Measurements from ENCODE around the gene GNB5.
A peak's percentile ranks its signal among the peaks of the same experiment; 100 is the strongest.
"Not testable (repeated sequence)": the region's sequence is repeated elsewhere in the genome, so short reads cannot be mapped to it uniquely, and the experiment has no call there.

GNB5 gene

DNA sequence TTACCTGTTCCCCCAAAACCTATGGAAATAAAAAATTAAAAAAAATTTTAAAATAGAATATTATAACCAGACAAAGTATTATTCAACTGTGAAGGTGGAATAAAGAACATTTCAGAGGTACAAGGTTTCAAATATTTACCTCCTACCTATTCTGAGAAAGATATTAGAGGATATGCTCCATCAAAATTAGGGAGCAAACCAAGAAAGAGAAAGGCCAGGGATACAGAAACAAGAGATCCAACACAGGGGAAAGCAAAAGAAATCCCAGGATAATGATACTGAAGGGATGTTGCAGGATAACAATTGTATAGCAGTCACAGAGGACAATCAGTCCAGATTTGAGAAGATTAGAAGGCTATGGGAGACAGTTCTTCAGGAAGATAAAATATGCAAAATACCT is 101.0 kb downstream of the GNB5 start:
- no peak for DNase-seq

- DNase-seq: no peak
Observed at GRCh38 chr15:52086011-52086786, 105.0 kb downstream of the GNB5 start.

DNA sequence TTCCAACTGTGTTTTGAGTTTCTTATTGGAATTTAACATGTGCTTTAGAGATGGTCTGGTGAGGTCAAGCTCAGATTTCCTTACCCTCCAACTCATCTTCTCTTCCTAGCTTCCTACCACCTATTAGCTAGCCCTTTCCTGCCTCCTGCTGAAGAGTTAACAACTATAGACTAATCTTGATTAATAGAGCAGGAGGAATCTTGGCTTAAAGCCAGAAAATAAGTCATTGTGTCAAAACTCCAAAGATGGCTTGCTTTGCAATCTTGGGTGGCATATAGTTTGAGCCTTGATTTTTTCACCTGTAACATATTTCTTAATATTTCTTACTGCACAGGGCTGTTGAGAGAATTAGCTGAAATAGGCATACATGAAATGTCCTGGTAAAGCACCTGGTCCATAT is 105.9 kb downstream of the GNB5 start:
- no peak for DNase-seq

GRCh38 chr15:52083603-52084002 is 107.6 kb downstream of the GNB5 start:
- DNase-seq: no peak

- DNase-seq: not testable (repeated sequence)
Observed at GRCh38 chr15:52083037-52083359, 108.2 kb downstream of the GNB5 start.

- DNase-seq: no peak
Observed at GRCh38 chr15:52082197-52083036, 108.8 kb downstream of the GNB5 start.

- no peak for DNase-seq
Observed at GRCh38 chr15:52080706-52081392, 110.3 kb downstream of the GNB5 start.

- DNase-seq: no peak
Observed at GRCh38 chr15:52080031-52080430, 111.2 kb downstream of the GNB5 start.

DNA sequence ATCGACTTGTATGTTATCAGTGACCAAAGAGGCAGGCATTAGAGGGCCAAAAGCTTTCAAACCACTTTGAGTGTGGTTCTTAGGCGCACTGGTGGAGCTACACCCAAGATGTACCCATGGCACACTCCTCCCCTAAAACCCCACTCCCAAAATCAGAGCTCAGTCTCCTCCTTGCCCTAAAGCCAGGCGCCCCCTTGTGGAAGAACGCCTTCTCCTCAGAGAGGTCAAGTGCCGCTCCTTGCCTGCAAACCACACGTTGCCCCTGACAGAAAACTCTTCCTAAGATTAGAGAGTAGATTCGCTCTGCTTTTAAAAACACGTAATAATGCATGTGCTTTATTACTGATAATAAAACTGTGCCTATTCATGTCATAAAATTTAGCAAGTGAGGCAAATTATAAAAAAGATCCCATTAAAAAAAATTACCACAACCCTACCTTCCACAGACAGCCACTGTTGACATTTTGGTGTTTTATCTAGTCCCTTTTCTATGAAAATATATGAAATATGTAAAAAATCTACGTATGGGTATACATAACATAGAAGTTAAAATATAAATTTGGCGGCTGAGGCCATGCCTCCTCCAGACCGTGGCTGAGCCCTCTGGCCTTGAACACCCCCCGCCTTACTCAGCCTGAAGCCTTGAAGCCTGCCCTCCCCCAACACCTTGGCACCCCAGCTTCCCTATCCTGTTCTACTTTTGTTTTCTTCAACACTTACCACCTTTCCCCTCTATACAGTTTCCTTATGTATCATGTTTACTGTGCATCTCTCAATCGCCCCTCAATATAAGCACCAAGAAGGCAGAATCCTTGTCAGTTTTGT is 112.1 kb downstream of the GNB5 start:
- peak; percentile 51 for DNase-seq

GRCh38 chr15:52078197-52078875 is 112.9 kb downstream of the GNB5 start:
- no peak for DNase-seq

DNA sequence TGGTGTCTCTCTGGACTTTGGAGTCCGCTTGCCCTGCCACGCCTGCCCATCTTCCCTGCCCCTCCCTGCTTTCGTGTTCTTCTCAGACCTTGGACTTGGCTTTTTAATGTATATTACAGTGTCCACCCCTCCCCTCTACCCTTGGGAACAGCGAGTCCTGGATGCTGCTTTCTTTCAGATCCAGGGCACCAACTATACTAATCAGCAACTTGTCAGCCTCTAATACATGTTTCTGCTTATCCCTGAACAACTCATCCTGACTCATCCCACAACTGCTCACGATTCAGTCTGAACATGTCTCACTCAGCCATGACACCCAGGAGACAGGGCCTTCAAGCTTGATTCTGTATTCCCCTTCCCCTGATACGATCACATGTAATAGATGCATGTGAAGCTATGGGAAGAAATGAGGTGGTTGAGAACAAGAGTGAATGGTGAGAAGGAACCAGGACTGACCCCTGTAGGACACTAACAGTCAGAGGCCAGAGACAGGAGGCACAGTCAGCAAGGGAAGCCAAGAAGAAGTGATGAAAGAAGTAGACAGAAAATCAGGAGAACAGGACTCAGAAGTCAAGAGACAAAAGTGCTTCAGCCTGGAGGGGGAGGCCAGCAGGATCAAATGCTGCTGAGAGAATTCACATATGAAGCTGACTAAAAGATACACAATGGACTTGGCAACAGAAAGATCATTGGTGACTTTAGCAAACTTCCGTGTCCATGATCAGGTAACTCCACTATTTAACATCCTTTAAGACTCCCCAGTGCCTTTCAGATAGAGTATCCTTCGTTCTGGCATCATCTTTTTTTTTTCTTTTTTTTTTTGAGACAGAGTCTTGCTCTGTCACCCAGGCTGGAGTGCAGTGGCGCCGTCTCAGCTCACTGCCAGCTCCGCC is 114.1 kb downstream of the GNB5 start:
- peak; percentile 85 for DNase-seq

DNA sequence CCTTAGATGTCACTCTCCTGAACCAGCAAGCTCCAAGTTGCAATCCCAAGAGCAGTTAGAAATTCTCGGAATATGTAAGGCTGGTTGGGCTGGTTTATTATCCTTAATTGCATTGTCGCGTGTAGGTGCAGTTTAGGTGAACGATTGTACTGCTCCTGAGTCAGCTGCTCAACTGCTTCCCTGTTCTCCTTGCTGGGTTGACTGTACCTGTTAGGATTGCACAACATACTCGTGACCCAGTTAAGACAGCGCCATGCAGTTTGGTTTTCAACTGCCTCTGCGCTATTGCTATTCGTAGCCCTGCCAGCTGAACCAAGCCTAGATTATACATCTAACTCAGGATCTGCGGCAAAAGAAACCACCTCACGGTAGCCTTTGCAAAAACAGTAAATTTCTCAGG is 119.6 kb downstream of the GNB5 start:
- no peak for DNase-seq

- no peak for DNase-seq
Observed at GRCh38 chr15:52069559-52069958, 121.6 kb downstream of the GNB5 start.

- DNase-seq: no peak
Observed at GRCh38 chr15:52068004-52068615, 123.1 kb downstream of the GNB5 start.

DNA sequence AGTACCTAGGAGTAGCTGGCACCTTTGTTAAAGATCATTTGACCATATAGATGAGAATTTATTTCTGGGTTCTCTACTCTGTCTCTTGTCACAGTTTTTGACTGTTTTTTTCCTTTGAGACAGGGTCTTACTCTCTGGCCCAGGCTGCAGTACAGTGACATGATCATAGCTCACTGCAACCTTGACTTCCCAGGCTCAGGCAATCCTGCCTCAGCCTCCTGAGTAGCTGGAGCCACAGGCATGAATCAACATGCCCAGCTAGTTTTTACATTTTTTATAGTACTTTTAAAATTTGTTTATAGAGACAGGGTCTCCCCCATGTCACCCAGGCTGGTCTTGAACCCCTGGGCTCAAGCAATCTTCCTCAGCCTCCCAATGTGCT is 123.7 kb downstream of the GNB5 start:
- DNase-seq: no peak

DNA sequence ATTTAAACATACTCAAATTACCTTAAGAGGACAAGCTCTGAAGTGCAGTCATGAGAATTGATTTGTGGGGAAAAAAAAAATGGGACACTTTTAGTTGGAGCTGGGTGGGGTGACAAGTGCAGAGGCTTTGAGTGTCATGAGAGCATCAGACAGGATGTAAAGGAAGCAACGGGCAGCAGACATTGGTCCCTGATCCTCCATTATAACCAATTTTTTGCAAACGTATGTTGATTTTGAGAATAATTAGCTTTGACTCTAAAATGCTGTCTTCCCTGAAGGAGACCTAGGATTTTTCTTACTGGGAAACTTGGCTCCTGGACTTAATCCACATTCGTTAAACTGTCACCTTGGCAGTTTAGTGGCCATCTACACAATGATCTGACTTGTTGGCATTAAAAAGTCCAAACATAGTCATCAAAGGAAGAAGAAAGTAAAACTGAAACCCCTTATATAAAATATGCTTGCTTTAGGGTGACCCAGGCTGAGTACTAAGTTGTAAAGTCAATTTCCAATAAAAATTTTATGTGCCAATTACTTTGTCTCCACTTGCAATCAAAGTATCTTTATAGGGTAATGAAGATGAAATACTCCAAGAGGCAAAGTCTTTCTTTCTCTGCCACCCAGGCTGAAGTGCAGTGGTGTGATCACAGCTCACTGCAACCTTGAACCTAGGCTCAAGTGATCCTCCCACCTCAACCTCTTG is 124.2 kb downstream of the GNB5 start:
- DNase-seq: no peak
